Left ventricle myocardium inferior (tissue), 1 donor: ENCODE measurements around the gene TAOK2. TPM values are rescaled to one million over a fixed set of nuclear protein-coding genes. Genes with fewer than 3 reads are reported as not detected.

ENCODE experiments used
- DNase-seq: peaks from one replicate; pipeline ENCODE4 v3.0.0-alpha.2; 2020
- H3K27ac ChIP-seq: fragments of 200-600 bp; replicated peaks from 2 replicates; pipeline ENCODE4 v1.8.0; 2021
- H3K27me3 ChIP-seq: fragments of 200-600 bp; 2 replicates; pipeline ENCODE4 v1.8.0; 2021; ENCODE audit warnings: low read depth
- H3K36me3 ChIP-seq: fragments of 200-600 bp; 2 replicates; pipeline ENCODE4 v1.8.0; 2021
- H3K4me1 ChIP-seq: fragments of 200-600 bp; 2 replicates; pipeline ENCODE4 v1.8.0; 2021
- H3K4me3 ChIP-seq: fragments of 200-600 bp; 2 replicates; pipeline ENCODE4 v1.8.0; 2021; ENCODE audit warnings: mild to moderate bottlenecking, moderate library complexity
- H3K9me3 ChIP-seq: fragments of 200-600 bp; replicated peaks from 2 replicates; pipeline ENCODE4 v1.8.0; 2021
- intact Hi-C: fragments of 100-400 bp; cut with micrococcal nuclease; formaldehyde crosslinking; loops from one replicate; pipeline ENCODE4 v1.11.0; 2022
- total RNA-seq: library from RNA; stranded (reverse); fragmentation: NEBNext Ultra II Directional; extraction: Animal tissue kit (Norgen Biotek cat#: 25700); gene quantifications from one replicate; pipeline ENCODE4 v1.2.1, GENCODE V29; 2021
- TF ChIP-seq, protein P1 (sequence below): fragments of 200-600 bp; IDR thresholded peaks from 2 replicates; pipeline ENCODE4 v1.8.0; 2021; ENCODE audit warnings: antibody characterized with exemption, mild to moderate bottlenecking, borderline replicate concordance
- donor health status: DM: no; HTN: yes; CAD: no; lungs with severe emphysema.

TAOK2 gene
- total RNA-seq, 1 donor from 2014 or later: 34.3 TPM

DNA sequence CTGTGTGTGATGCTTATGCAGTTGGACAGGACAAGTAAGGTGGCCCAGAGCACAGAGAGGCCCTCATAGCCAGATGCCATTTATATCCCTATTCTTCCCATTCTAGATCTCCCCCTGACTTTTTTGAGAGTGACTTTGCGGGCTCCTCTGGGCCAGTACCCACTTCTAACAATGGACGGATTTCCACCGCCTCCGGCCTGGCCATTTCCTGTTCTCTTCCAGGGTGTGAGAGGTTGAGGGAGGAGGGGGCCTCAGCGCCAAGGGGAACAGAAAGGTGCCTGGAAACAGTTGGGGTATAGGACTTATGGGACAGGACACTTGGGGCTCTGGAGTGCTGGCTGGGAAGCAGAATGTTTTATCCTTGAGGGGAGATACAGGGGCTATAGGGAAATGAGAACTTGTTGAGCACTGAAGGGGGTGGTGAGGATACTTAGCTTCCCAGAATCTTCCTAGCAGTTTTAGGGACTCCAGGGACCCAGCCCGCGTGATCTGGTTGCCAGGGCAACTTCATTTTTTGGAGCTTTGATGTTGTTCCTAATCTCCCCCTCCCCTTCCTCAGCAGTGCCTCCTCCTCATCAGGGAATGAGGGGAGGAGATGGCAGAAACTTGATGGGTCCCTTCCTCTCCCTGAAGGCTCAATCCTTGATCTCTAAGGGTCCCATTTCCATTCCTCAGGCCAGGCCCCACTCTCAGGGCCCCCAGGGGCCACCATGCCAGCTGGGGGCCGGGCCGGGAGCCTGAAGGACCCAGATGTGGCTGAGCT is 3.6 kb downstream of the TAOK2 start:
- Histone ChIP-seq H3K9me3 (no peaks in the 10 kb centered on the region), H3K27ac (peak overlapping the region; percentile 96), H3K4me1 (peaks cover 78% of the 10 kb centered on the region), H3K36me3 (peaks cover 46% of the 10 kb centered on the region), H3K27me3 (no peaks in the 10 kb centered on the region), H3K4me3 (peak overlapping the region; percentile 97)
- intact Hi-C loops: no loop called here
- DNase-seq: peak; percentile 43
- TF ChIP-seq, protein P1, sequence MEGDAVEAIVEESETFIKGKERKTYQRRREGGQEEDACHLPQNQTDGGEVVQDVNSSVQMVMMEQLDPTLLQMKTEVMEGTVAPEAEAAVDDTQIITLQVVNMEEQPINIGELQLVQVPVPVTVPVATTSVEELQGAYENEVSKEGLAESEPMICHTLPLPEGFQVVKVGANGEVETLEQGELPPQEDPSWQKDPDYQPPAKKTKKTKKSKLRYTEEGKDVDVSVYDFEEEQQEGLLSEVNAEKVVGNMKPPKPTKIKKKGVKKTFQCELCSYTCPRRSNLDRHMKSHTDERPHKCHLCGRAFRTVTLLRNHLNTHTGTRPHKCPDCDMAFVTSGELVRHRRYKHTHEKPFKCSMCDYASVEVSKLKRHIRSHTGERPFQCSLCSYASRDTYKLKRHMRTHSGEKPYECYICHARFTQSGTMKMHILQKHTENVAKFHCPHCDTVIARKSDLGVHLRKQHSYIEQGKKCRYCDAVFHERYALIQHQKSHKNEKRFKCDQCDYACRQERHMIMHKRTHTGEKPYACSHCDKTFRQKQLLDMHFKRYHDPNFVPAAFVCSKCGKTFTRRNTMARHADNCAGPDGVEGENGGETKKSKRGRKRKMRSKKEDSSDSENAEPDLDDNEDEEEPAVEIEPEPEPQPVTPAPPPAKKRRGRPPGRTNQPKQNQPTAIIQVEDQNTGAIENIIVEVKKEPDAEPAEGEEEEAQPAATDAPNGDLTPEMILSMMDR: no peak

DNA sequence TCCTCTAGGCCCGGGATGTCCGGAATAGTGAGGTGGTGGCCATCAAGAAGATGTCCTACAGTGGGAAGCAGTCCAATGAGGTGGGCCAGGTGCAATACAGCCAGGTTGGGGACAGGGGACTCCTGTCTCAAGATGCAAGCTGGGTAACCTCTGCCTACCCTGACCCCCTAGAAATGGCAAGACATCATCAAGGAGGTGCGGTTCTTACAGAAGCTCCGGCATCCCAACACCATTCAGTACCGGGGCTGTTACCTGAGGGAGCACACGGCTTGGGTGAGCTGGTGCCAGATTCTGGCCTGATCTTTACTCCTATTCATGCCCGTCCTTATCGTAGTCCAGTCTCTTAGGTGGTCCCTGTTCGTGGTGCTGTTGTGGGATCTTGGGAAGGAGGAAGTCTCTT is 4.4 kb downstream of the TAOK2 start:
- intact Hi-C loops: no loop called here
- Histone ChIP-seq H3K36me3 (peaks cover 55% of the 10 kb centered on the region), H3K4me3 (peak overlapping the region; percentile 97), H3K4me1 (peaks cover 77% of the 10 kb centered on the region), H3K27ac (peak overlapping the region; percentile 96), H3K9me3 (no peaks in the 10 kb centered on the region), H3K27me3 (no peaks in the 10 kb centered on the region)
- DNase-seq: no peak
- TF ChIP-seq, protein P1: no peak

DNA sequence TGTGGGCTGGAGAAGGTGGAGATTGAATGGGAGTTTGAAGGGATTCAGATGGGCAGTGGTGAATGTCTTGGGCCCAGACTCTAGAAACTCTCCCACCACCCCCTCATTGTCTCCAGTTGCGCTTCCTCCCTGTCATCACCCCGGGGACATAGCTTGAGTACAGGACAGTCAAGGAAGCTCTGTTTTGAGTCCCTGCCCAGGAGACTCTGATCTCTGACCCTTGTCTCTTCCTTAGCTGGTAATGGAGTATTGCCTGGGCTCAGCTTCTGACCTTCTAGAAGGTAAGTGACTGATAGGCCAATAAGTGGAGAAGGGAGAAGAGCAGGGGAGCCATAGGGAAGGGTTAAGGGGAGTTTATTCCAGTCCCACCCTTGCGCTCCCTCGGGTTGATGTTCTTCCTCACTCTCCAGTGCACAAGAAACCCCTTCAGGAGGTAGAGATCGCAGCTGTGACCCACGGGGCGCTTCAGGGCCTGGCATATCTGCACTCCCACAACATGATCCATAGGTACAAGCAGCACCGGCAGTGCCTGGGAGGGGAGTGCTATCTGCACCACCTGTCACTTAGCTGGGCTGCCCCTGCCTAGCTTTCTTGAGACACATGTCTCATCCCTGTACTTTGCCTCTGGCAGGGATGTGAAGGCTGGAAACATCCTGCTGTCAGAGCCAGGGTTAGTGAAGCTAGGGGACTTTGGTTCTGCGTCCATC is 5.0 kb downstream of the TAOK2 start:
- peak overlapping the region; percentile 97 for H3K4me3 ChIP-seq

DNA sequence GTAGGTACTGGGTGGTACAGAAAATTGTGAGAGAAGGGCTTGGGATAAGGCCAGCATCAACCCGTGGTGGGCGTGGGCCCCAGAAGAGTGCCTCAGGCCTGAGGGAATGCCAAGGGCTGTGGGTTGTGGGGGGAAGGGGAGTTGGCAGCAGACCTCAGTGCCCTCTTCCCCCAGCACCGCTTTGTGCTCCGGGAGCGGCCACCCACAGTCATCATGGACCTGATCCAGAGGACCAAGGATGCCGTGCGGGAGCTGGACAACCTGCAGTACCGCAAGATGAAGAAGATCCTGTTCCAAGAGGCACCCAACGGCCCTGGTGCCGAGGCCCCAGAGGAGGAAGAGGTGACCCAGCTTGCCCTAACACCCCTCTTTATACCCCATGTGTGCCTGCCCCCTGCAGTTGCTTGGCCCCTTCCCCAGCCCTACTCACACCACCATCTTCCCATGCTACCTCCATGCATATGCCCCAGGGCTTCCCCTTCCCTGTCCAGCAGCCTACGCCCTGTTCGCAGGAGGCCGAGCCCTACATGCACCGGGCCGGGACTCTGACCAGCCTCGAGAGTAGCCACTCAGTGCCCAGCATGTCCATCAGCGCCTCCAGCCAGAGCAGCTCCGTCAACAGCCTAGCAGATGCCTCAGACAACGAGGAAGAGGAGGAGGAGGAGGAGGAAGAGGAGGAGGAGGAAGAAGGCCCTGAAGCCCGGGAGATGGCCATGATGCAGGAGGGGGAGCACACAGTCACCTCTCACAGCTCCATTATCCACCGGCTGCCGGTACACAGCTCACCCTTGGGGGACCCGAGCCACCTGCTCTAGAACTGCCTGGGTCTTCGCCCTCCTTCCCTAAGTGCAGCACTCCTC is 9.1 kb downstream of the TAOK2 start:
- no peak for DNase-seq

More for the DNA sequence above, 5.0 kb downstream of the TAOK2 start:
- H3K9me3 ChIP-seq: no peaks in the 10 kb centered on the region
- intact Hi-C loops: no loop called here
- peak overlapping the region; percentile 96 for H3K27ac ChIP-seq
- no peaks in the 10 kb centered on the region for H3K27me3 ChIP-seq
- DNase-seq: no peak
- H3K4me1 ChIP-seq: peaks cover 75% of the 10 kb centered on the region
- peaks cover 61% of the 10 kb centered on the region for H3K36me3 ChIP-seq
- TF ChIP-seq, protein P1: no peak

More for the DNA sequence above, 9.1 kb downstream of the TAOK2 start:
- Histone ChIP-seq H3K27ac (no peak overlapping the region), H3K36me3 (peaks cover 100% of the 10 kb centered on the region), H3K27me3 (no peaks in the 10 kb centered on the region), H3K9me3 (no peaks in the 10 kb centered on the region), H3K4me3 (no peak overlapping the region), H3K4me1 (peaks cover 34% of the 10 kb centered on the region)
- intact Hi-C loops: no loop called here
- TF ChIP-seq, protein P1: no peak
